Bladder microvascular endothelial cell (primary cell): ENCODE measurements around the gene IL1RN. TPM values are rescaled to one million over a fixed set of nuclear protein-coding genes. Genes with fewer than 3 reads are reported as not detected.

ENCODE experiments used
- total RNA-seq: library from RNA; depleted of rRNA; stranded (reverse); fragments of >200 nt; gene quantifications from 2 replicates; pipeline ENCODE4 v1.2.3, GENCODE V29; 2014

Gene IL1RN, protein sequence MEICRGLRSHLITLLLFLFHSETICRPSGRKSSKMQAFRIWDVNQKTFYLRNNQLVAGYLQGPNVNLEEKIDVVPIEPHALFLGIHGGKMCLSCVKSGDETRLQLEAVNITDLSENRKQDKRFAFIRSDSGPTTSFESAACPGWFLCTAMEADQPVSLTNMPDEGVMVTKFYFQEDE
- total RNA-seq, result not detected in 2 replicates

DNA sequence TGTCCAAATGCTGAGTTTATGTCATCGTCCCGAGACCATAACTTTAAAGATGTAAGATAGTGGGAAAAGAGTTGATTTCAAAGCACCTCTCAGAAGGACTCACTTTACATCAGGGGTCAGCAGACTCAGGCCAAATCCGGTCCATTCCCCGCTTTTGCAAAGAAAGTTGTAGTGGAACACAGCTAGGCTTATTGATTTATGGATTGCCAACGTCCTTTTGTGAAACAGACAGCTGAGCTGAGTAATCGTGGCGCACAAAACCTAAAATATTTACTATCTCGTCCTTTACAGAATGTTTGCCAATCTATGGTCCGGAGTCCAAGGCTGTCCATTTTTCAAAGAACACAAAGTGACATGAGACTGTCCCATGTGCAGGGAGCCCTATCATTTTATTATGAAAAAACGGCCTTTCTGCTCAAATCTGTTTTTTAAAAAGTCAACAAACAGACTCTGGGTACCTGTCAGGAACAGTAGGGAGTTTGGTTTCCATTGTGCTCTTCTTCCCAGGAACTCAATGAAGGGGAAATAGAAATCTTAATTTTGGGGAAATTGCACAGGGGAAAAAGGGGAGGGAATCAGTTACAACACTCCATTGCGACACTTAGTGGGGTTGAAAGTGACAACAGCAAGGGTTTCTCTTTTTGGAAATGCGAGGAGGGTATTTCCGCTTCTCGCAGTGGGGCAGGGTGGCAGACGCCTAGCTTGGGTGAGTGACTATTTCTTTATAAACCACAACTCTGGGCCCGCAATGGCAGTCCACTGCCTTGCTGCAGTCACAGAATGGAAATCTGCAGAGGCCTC is at the start of gene IL1RN:
Gene IL1RN (plus strand): TSS at position 754 of the 801 bp plus-strand sequence. CDS start 27 bp downstream, at position 781.

DNA sequence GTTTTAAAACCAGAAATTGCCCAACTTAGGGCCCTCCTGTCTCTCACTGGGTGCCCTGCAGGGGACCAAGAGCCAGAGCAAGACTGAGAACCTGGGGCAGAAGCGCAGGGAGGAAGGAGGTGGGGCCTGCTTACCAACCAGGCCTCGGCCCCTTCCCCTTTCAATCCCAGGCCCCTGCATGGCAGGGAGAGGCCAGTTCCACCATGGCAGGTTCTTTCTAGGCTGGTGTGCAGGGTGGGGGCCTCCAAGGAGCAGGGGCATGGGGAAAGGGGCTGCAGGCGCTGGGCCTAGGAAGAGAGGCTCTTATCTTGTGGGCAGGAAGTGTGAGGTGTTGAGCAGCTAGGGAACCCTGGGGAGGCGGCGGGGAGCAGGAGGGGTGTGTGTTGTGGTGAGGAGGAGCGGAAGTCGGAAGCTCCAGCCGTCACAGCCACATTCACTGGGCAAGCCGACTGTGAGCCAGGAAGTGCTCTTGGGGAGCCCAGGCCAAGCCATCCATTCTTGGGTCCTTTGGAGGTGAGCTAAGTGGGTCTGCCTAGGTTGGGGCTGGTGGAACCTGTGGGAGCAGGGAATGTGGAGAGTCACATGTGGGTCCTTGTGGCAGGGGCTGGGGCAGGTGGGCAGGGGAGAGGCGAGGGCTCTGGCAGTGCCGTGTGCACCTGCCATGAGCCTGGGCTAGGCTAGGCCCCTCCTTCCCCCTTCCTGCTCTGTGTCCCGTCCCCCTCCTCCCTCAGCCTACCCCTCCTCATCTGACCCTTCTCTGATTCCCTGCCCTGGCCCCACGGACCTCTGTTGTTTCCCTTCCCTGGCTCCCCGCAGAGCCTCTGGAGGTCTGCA is 46.4 kb downstream of the IL1RN start, which contains the start of gene PSD4:
Gene PSD4 (plus strand): TSS at position 430 of the 834 bp plus-strand sequence. CDS start 8,486 bp downstream, outside the sequence.

Other genes with a start within 250 kb of the IL1RN start
- not detected in 2 replicates for gene IL37, start 216.4 kb upstream of the IL1RN start, total RNA-seq
- gene IL36G, start 149.6 kb upstream of the IL1RN start, total RNA-seq, result not detected in 2 replicates
- not detected in 2 replicates for gene IL36A, start 122.1 kb upstream of the IL1RN start, total RNA-seq
- gene IL36B, start 74.7 kb upstream of the IL1RN start, total RNA-seq, result not detected in 2 replicates
- gene IL36RN, start 68.4 kb upstream of the IL1RN start, total RNA-seq, result not detected in 2 replicates
- gene IL1F10, start 59.6 kb upstream of the IL1RN start, total RNA-seq, result not detected in 2 replicates
- gene PSD4, start 46.4 kb downstream of the IL1RN start, total RNA-seq, result 0.38 and 0.49 TPM in 2 replicates
- gene PAX8, start 151.3 kb downstream of the IL1RN start, total RNA-seq, result 0.16 and 0.31 TPM in 2 replicates